NOMO-1 treated with dmso at 0.1 percent for 144 hours (cell line): ENCODE results near the gene IFT43.

Experiments used
- DNase-seq: peaks from one replicate; lab custom pipeline; 2025; ENCODE audit not compliant: unreplicated experiment; lab: John Stamatoyannopoulos, UW

IFT43 gene

DNA sequence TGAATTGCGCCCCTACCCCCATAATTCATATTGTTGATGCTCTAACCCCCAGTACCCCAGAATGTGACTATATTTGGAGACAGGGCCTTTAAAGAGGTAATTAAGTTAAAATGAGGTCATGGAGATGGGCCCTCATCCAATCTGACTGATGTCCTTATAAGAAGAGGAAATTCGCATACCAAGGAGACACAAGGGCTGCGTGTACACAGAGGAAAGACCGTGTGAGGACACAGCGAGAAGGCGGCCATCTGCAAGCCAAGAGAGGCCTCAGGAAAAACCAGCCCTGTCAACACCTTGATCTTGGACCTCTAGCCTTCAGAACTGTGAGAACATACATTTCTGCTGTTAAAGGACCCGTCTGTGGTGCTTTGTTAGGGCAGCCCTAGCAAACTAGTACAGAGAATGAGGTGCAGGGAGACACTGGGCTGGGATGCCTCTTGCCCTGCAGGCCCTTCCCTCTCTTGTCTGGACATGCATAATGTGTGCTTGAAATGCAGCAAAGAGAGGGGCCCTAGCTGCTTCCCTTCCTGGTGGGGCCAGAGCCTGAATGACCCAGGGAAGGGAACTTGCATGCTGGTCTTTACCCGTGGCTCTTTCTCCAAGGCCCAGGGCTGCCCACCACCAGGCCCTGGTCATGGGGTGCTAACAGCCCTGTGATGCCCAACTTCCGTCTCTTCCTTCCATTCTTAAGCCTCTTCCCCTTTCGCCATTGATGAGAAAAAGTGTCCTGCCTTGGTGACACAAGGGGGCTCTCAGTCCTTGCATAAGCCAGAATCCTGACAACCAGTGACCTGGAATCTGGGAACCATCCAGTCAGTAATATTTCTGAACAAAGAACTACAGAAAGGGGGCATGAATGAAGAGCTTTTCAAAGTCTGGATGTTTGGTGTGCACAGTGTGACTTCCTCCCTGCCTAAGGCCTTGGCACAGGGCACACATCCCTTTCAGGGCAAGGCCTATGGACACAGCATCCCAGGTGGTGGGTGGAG is 116.1 kb downstream of the IFT43 start:
- no peak for DNase-seq

DNA sequence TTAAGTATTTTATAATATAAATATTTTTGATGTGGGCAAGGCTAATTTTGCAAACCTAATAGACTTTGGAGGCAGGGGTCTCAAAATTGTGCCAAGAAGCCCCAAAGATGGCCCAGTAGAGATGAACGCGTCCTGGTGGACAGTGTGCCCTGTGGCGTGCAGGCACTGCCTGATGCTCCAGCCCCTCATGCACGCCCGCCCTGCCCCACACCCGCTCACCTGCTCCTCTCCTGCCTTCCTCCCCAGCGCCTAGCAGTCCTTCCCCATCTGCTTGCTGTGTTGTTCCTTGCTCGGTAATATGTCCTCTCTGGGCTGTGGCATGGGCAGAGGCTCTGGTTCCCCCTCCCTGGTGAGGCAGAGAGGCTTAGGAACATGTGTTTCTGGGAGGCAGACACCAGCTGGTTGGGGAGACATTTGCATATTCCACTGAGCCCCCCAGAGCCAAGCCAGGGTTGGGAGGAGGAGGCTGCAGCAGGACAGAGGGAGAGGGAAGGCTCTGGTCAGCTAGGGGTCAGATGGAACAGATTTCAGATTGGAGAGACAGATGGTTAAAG is 119.3 kb downstream of the IFT43 start:
- no peak for DNase-seq

DNA sequence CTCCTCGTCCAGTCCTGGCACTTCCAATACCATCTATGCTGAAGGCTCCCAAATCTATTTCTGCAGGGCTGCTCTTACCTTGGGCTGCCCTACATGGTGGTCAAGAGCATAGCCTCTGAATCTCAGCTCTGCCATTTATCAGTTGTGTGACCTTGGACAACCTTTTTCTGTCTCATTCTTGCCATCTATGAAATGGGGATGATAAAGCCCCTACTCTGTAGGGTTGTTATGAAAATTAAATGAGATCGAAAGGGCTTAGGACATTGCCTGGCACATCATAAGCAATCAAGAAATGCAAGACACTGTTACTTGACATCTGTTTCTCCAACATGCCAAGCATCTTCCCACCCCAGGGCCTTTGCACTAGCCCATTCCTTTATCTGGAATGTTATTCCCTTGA is 120.6 kb downstream of the IFT43 start:
- DNase-seq, result no peak

DNA sequence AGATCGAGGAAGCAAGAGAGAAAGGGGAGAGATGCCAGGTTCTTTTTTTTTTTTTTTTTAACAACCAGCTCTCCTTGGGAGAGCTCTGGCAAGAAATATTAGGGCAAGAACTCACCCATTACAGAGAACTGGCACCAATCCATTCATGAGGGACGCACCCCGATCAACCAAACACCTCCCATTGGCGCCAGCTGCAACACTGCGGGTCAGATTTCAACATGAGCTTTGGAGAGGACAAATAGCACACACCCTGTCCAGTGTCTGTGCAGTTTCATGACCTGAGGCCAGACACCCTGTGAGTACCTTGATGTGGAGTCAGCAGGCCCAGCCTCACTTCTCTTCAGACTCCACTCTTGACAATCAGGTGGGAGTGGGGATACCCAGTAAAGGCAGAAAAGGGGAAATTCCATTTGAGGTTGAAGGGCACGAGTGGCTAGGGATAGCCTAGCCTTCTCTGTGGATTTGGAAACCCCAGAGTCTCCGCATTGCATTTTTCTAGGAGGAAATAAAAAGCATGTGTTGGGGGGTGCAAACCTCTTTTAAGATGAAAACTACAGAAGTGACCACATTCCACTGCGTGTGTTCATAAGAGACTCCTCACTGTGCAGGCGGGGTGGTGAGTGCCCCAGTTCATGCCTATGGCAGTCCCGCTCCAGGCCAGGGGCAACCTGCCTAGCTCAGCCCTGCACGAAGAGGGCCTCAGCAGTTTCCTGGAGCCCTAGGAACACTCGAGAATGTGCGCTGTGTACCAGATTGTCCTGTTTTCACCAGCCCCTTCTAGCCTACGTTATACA is 123.7 kb downstream of the IFT43 start:
- DNase-seq, result no peak

DNA sequence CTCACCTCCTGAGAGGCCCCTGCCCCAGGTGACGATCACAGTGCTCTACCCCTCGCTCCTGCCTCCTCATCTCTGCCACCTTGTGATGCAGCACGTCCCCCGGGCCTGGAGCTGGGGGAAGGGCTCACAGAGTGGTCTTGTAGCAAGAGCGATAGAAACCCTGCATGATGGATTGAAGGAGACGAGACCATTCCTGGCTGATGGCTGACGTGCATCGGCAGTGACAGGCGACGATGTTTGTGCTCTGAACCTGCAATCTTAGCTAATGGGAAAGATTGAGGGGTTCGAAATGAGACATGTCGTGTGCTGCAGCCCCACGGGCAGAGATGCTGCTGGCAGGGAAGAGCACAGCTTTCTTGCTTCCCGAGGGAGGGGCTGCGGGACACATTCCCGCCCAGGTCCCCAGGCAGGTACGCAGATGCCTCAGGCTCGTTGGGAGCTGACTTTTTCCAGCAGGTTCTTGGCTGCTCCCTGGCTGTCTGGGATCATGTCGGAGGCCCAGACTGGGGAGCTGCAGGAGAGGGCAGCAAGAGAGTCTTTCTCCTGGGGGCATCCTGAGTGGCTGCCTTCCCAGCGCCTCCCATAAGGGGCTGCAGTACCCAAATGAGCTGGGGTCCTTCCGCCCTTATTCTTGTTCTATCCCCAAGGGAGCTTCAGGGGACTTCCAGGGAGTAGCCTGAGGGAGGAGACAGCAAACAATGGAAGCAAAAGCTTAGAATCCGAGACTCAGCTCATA is 127.5 kb downstream of the IFT43 start:
- DNase-seq, result no peak

DNA sequence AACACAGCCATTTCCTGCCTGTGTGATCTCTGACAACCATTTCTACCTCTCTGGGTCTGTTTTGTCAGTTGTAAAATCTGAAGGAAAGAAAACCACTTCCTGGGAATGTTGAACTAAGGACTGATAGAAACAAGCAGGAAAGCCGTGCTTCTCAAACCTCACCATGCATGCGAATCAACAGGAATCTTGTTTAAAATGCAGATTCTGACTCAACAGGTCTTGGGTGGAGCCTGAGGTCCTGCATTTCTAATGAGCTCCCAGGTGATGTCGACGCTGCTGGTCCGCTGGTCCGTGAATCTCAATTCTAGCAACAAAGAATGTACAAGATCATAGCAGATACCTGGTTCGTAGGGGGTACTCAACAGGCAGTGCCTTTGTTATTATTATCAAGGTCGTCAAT is 128.1 kb downstream of the IFT43 start:
- DNase-seq, result no peak

DNA sequence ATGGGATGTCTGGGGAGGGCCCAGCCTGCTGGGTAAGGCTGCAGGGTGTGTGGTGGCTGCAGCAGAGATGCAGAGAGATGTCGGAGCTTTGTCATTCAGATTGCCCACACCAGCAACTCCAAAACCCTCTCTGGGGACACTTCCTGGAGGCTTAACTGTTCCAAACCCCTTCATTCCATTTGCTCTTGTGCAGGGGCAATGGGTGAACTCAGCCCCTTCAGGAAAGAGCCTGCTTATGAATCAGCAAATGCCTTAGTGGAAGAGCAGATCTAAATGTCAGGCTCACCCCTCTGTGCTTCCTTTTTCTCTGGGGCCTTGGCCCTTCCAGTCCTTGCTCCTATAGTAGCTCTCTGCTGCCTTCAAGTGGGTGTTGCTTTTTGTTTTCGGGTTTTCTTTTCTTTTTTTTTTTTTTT is 129.5 kb downstream of the IFT43 start:
- no peak for DNase-seq

DNA sequence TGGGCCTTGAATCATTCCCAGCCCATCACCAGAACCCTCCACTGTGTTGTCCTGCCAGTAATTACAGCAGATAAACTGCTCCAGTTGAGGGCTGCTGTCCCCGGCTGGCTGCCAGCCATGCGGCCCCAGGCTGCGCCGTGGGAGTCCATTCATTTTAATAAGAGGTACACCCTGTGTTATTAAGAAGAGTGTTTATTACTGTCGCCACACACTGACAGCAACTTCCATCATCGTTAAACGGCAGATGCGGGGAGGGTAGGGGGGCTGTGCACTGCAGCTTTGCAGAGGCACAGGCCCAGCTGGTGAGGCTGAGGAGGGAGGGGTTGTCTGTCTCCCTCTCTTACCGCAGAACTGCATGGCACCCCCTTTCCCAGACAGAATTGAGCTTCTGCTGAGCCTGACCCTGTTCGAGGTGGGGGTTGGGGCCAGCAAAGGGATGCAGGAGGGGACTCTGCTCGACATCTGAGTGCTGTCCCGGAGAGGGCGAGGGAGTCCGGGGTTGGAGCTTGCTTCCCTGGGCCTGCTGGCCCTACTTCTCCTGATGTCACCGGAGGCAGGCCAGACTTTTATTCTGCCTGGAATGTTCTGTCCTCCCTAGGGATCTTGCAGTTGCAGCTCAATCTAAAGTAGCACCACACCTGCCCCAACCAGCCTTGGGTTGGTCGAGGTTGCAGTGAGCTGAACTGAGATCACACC is 132.4 kb downstream of the IFT43 start:
- DNase-seq, result no peak

DNA sequence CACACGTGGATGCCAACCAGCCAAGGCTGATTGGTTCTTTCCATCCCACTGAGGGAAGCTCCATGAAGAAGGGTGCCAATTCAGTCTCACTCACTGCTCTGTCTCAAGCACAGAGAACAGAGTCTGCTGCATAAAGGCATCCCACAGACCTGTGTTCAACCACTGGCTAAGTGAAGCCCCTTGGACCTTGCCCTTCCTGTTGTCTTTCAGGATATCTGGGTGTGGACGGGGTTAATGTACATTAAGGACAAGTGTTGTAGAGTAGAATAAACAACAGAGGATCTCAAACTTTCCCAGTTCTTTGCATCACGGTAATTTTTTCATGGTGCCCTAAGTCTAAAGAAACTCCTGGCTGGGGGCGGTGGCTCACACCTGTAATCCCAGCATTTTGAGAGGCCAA is 133.0 kb downstream of the IFT43 start:
- no peak for DNase-seq

DNA sequence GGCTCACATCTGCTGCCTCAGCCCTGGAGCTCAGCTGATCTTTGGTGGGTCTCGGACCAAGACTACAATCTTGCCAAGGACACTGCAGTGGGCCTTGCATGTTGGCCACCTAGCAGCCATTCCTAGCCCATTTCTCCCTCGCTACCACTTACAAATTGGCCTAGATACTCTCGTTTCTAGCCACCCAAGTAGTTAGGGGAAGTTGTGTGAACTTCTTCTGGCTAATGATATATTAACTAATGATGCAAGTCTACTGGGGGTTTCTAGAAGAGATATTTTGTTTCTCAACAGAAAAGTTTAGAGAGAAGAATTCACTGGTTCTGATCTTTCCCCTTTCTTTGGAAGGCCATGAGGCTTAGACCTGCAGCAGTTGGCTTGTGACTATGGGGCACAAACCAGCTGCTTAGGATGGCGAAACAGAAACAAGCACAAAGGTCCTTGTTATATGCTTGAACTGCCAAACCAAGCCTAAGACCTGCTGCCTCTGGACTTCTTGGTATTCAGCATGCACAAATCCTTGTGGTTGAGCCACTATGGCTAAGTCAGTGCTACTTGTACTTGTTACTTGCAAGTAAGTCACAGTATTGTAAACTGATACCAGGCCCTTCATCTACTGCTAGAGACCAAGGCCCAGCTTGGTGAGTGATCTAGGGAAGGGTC is 135.7 kb downstream of the IFT43 start:
- DNase-seq, result no peak

DNA sequence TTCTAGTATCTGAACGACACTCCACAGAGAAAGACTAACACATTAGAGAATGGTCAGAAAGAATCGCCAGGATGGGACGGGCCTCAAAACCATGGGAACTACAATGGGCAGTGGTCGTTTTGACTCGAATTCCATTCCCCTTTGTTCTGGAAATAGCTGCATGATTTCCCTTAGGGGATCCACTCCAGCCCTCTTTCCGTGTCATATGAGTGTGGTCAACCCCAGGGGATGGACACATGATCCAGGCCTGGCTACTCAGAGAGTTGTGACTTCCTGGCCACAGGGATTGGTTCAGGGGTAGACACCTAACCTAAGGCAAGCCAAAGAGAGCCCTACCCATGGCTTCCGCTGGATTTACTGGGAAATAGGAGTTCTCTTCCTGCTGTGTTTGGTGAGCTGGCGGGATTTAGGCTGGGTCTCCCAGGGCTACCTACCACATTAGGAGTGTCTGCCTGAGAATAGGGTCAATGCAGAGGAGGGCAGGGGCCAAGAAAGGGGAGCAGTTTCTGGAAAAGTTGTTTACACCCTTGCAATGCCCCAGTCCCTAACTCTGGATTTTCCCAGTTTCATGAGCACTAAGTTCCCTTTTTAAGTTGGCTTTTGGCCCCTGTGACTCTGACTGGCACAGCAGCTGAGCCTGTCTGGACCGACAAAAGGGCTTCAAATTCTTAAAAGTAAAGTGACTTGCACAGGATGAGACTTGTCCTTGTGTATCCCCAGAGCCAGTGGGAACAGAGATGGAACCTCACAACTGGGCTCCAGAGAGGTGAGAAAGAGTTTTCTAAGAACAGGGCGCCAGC is 138.1 kb downstream of the IFT43 start:
- DNase-seq, result no peak

DNA sequence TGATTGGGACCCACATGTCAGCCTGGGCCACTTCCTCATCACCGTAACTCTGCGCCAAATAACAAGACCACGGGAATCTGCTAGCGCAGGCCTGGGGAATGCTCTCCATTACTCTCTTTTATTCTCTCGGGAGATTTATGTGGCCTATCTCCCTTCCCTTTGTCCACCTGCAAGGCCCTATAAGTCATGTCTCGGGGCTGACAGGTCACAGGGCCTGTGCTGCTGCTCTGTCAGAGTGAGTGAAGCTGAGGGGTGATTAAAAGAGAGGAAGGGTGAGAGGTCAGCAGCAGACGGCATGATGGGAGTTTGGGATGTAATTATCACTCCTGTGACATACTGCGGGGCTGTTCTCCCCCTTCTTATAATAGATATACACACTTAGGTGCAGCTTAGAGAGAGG is 139.9 kb downstream of the IFT43 start:
- DNase-seq, result no peak

DNA sequence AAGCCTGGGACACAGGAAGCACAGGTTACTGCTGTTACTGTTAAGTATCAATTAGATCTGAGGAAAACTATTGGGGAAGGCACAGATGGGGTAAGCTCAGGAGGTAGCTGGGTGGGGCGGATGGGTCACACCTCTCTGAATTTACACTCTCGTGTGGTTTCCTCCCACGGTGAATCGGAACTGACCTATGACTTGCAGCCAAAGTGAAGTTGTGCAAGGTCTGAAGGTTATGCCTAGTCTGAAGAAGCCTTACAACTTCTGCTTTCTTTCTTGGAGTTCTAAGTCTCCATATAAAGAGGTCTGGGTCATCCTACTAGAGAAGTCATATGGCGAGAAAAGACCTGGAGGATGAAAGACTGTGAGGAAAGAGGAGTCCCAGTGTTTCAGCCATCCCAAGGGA is 140.5 kb downstream of the IFT43 start:
- peak; percentile 84 for DNase-seq

DNA sequence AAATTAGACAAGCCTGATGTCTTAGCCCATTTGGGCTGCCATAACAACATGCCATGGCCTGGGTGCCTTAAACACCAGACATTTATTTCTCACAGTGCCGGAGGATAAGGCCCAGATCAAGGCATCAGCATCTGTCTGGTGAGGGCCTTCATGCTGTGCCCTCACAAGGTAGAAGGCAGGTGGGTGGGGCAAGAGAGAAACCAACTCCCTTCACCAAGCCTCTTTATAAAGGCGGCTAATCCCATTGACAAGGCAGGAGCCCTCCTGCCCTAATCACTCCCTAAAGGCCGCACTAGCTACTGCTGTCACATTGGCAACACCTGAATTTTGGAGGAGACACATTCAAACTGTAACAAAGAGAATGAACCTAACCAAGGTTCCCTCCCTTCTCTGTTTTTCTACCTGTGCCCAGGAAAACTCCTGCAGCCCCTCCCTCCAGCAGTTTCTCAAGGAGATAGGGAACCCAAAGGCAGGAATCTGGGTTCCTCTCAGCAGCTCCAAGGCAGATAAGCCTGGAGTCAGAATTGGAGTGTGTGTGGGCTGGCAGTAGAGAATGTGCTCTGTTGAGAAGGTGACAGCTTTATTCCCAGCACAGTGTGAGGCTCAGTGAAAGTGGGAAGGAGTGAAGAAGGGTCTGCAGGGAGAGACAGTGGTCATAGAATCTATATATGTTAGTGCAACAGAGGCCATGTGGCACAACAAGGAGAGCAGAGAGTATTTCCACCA is 144.5 kb downstream of the IFT43 start:
- no peak for DNase-seq

DNA sequence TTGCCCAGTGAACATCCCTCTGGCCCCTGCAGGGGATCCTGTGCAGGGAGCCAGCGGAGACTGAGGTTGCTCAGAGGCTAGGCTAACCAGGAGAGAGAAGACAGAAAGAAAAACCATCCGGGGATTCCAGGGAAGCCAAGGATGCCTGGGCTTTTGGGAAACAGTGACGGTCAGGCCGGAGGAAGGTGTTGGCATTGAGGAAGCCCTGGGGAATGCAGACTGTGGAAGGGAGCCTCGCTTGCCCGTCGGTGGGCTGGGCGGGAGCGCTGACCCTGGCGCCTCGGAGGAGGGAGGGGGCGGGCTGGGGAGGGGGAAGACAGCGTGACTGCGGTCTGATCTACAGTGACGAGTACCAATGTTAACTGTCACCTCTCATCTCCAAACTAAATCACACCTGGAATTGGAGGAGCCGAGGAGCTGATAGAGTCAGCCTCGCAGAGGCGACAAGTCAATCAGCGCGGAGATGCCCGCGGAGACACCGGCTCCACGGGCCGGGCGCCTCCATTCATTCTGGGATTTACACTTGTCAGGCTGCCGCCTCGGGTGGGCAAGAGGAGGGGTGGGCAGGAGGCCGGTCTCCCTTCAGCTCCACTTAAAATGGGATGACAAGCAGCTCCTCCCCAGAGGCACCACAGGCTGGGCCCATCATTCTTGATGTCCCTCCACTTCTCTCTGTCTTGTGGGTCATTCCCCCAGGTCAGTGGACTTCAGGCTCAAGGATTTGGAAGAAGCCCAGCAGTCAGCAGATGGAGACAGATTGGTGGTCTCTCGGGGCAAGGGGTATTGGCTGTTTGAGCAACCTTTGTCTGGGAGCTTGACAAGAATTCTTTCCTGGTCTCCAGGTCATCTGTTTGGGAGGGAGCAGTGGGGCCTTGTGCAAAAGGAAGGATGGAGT is 145.8 kb downstream of the IFT43 start:
- no peak for DNase-seq

DNA sequence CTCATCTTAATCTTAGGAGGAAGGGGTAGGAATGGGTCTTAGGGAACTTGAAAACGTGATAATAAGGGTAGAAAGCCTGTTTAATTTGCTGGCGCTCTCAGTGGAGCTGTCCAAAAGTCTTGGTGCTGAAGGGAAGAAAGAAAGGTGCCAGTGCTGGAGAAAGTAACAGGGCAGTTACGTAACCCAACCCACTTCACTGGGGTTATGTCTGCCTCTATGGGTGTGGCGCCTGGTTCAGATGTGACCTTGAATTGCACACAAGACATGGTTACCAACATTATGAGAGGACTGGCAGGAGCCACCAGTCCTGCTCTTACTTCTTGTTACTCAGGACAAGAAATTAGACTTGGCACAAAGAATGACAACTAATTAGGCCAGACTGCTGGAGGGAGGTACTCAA is 147.5 kb downstream of the IFT43 start:
- peak; percentile 26 for DNase-seq
